Chondrocyte (in vitro differentiated cells): ENCODE results near the gene RADIL. TPM values are rescaled to one million over a fixed set of nuclear protein-coding genes. Genes with fewer than 3 reads are reported as not detected.
"Not testable (repeated sequence)": the region's sequence is repeated elsewhere in the genome, so short reads cannot be mapped to it uniquely, and the experiment has no call there.

Experiments
- DNase-seq: peaks from one replicate; pipeline ENCODE4 v3.0.0; 2021; ENCODE audit warnings: mixed read lengths, low spot score
- H3K27ac Mint-ChIP-seq: one replicate; pipeline ENCODE4 v1.8.0; 2021; ENCODE audit warnings: mild to moderate bottlenecking, moderate library complexity, mixed read lengths; ENCODE audit not compliant: unreplicated experiment
- H3K27me3 Mint-ChIP-seq: 2 replicates; pipeline ENCODE4 v1.8.0; 2021; ENCODE audit warnings: low read depth, mixed read lengths
- H3K36me3 Mint-ChIP-seq: 2 replicates; pipeline ENCODE4 v1.8.0; 2021; ENCODE audit warnings: low read depth, mixed read lengths
- H3K4me1 Mint-ChIP-seq: 2 replicates; pipeline ENCODE4 v1.8.0; 2021; ENCODE audit warnings: low read depth, mild to moderate bottlenecking, mixed read lengths
- H3K4me3 Mint-ChIP-seq: one replicate; pipeline ENCODE4 v1.8.0; 2021; ENCODE audit warnings: mild to moderate bottlenecking, moderate library complexity, mixed read lengths; ENCODE audit not compliant: unreplicated experiment
- H3K9me3 Mint-ChIP-seq: 2 replicates; pipeline ENCODE4 v1.8.0; 2021; ENCODE audit warnings: low read depth, mixed read lengths
- CTCF ChIP-seq: fragments of 200-600 bp; sonication (generic); IDR thresholded peaks from 2 replicates; pipeline ENCODE4 v1.5.0; 2021; ENCODE audit warnings: antibody characterized with exemption, mild to moderate bottlenecking, moderate library complexity
- total RNA-seq: library from RNA; stranded (reverse); gene quantifications from 3 replicates; pipeline ENCODE4 v1.2.1, GENCODE V29; 2021

RADIL gene
- total RNA-seq, 1 donor from 2014 or later = 1.2 TPM

GRCh38 chr7:4794591-4795350 is 88.7 kb downstream of the RADIL start:
- H3K27ac Mint-ChIP-seq = no peak overlapping the region

GRCh38 chr7:4794171-4794570 is 89.3 kb downstream of the RADIL start:
- H3K4me3 Mint-ChIP-seq, H3K27ac Mint-ChIP-seq, DNase-seq, H3K27me3 Mint-ChIP-seq, H3K9me3 Mint-ChIP-seq, H3K4me1 Mint-ChIP-seq: not testable (repeated sequence)
- H3K36me3 Mint-ChIP-seq = peaks cover 16% of the 10 kb centered on the region

More at GRCh38 chr7:4794591-4795350, 88.7 kb downstream of the RADIL start:
- H3K36me3 Mint-ChIP-seq = peaks cover 14% of the 10 kb centered on the region
- H3K4me3 Mint-ChIP-seq = no peak overlapping the region
- H3K9me3 Mint-ChIP-seq = no peaks in the 10 kb centered on the region
- no peaks in the 10 kb centered on the region for H3K27me3 Mint-ChIP-seq
- no peak for DNase-seq
- H3K4me1 Mint-ChIP-seq = no peaks in the 10 kb centered on the region
- no peak for TF ChIP-seq CTCF

- not testable (repeated sequence) for H3K4me1 Mint-ChIP-seq, H3K27me3 Mint-ChIP-seq, H3K9me3 Mint-ChIP-seq, H3K4me3 Mint-ChIP-seq, DNase-seq, H3K27ac Mint-ChIP-seq
- peaks cover 17% of the 10 kb centered on the region for H3K36me3 Mint-ChIP-seq
These were observed 90.0 kb downstream of the RADIL start for GRCh38 chr7:4793385-4793993.

GRCh38 chr7:4792537-4793126 is 90.9 kb downstream of the RADIL start:
- TF ChIP-seq CTCF = no peak
- H3K27me3 Mint-ChIP-seq = no peaks in the 10 kb centered on the region
- H3K4me1 Mint-ChIP-seq = no peaks in the 10 kb centered on the region
- H3K27ac Mint-ChIP-seq = no peak overlapping the region
- H3K36me3 Mint-ChIP-seq = peaks cover 19% of the 10 kb centered on the region
- H3K9me3 Mint-ChIP-seq = no peaks in the 10 kb centered on the region
- no peak for DNase-seq
- no peak overlapping the region for H3K4me3 Mint-ChIP-seq

- Mint-ChIP-seq H3K9me3 (no peaks in the 10 kb centered on the region), H3K4me3 (no peak overlapping the region), H3K27ac (no peak overlapping the region), H3K27me3 (no peaks in the 10 kb centered on the region), H3K36me3 (peaks cover 20% of the 10 kb centered on the region), H3K4me1 (no peaks in the 10 kb centered on the region)
- peak; percentile 78 for TF ChIP-seq CTCF
- no peak for DNase-seq
These were observed 91.6 kb downstream of the RADIL start for GRCh38 chr7:4791738-4792536.
